Testis (tissue), 3 donors: ENCODE results near the gene GSTA5. TPM values are rescaled to one million over a fixed set of nuclear protein-coding genes. Genes with fewer than 3 reads are reported as not detected.

Experiments used
- DNase-seq: peaks from one replicate; pipeline ENCODE4 v3.0.0-alpha.2; 2019
- H3K27ac ChIP-seq, 2 donors: fragments of 200-600 bp; sonication (generic); one replicate each; pipeline ENCODE4 v1.5.1; 2019
- H3K27me3 ChIP-seq: fragments of 200-600 bp; sonication (generic); one replicate; pipeline ENCODE4 v1.5.1; 2019
- H3K36me3 ChIP-seq: fragments of 200-600 bp; sonication (generic); one replicate; pipeline ENCODE4 v1.5.1; 2017; ENCODE audit warnings: low read depth; ENCODE audit errors: missing control alignments
- H3K4me1 ChIP-seq: fragments of 200-600 bp; sonication (generic); one replicate; pipeline ENCODE4 v1.5.1; 2019
- H3K4me3 ChIP-seq, 2 donors: fragments of 200-600 bp; sonication (generic); one replicate each; pipeline ENCODE4 v1.5.1; 2017 to 2019
- H3K9me3 ChIP-seq: fragments of 200-600 bp; sonication (generic); one replicate; pipeline ENCODE4 v1.5.1; 2017
- POLR2A ChIP-seq: fragments of 450-650 bp; IDR thresholded peaks from one replicate; pipeline ENCODE4 v1.6.1; 2017; ENCODE audit warnings: antibody characterized with exemption, mild to moderate bottlenecking, moderate library complexity
- WGBS, 2 donors: methylation state at CpG; one replicate each; pipeline ENCODE4 v1.1.5; 2018; 5-methylcytosine and 5-hydroxymethylcytosine counted together
- intact Hi-C: fragments of 100-400 bp; cut with DNase I; formaldehyde crosslinking; loops from one replicate; pipeline ENCODE4 v1.15.1; 2023; ENCODE audit warnings: low total_unique reads
- polyA plus RNA-seq: library from polyadenylated mRNA; stranded (reverse); fragments of 350-450 nt; fragmentation: Illumina TruSeq; extraction: RNeasy Lipid Tissue Mini Kit (QIAGEN cat#74804); gene quantifications from one replicate; pipeline ENCODE4 v1.2.3, GENCODE V29; 2014; ENCODE audit warnings: low read depth, low replicate concordance; ENCODE audit not compliant: insufficient read depth
- total RNA-seq, 2 donors: library from RNA; depleted of rRNA; stranded (reverse); fragments of >200 nt; gene quantifications; one replicate each; pipeline ENCODE4 v1.2.3, GENCODE V29; 2016
- TF ChIP-seq, protein P1 (sequence below), 3 experiments: fragments of 450-650 bp in 2 of 3; fragments of 200-600 bp in 1 of 3; sonication (generic) in 1 of 3; IDR thresholded peaks; one replicate each; pipeline ENCODE4 v1.5.1; 2016 to 2019; ENCODE audit warnings: antibody characterized with exemption in 3 of 3, mild to moderate bottlenecking in 2 of 3, moderate library complexity in 1 of 3

The GSTA5 gene
- total and polyA plus RNA-seq, 3 donors from 2014 or later: not detected

DNA sequence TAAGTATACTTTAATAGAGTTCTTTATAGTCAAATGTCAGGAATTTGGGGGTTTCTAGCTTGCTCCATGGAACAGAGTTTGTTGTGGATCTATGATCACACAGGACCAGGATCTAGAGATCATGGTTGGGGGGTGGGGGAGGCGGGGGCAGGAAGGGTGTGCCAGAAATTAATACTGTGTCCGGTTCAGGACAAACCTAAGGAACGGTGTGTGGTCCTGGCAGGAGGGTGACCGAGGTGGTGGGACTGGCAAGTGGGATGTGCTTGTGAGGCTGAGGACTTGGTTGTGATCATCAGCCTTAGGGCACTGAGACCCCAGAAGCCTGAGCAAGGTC is 41.0 kb upstream of the GSTA5 start:
- H3K27ac ChIP-seq: peak overlapping the region; percentile 71 to 79
- H3K4me3 ChIP-seq: peak overlapping the region; percentile 50 to 60
- no peak for DNase-seq
- no peak for TF ChIP-seq POLR2A
- TF ChIP-seq, protein P1, sequence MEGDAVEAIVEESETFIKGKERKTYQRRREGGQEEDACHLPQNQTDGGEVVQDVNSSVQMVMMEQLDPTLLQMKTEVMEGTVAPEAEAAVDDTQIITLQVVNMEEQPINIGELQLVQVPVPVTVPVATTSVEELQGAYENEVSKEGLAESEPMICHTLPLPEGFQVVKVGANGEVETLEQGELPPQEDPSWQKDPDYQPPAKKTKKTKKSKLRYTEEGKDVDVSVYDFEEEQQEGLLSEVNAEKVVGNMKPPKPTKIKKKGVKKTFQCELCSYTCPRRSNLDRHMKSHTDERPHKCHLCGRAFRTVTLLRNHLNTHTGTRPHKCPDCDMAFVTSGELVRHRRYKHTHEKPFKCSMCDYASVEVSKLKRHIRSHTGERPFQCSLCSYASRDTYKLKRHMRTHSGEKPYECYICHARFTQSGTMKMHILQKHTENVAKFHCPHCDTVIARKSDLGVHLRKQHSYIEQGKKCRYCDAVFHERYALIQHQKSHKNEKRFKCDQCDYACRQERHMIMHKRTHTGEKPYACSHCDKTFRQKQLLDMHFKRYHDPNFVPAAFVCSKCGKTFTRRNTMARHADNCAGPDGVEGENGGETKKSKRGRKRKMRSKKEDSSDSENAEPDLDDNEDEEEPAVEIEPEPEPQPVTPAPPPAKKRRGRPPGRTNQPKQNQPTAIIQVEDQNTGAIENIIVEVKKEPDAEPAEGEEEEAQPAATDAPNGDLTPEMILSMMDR (IDR thresholded peaks at IDR 0.05): no peak
- H3K27me3 ChIP-seq: no peaks in the 10 kb centered on the region
- 43 to 45% methylated on average over 4 of the region's 4 CpGs for WGBS, 2 donors
- peaks cover 15% of the 10 kb centered on the region for H3K4me1 ChIP-seq
- H3K36me3 ChIP-seq: no peaks in the 10 kb centered on the region
- intact Hi-C loops: no loop called here
- no peaks in the 10 kb centered on the region for H3K9me3 ChIP-seq

DNA sequence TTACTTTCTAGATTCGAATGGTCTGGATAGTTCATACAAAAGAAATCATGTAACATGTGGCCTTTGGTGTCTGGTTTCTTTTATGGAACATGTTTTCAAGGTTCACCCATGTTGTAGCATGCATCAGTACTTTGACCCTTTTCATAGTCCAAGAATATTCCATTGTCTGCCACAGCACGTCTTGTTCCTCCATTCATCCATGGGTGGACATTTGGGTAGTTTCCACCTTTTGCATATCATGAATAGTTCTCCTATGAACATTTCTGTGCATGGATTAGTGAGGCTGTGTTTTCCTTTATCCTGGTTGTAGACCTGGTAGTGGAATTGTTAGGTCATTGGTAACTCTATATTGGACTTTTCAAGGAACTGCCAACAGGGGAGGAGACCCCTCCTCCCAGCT is 37.2 kb upstream of the GSTA5 start:
- peaks cover 9% of the 10 kb centered on the region for H3K4me1 ChIP-seq
- no peaks in the 10 kb centered on the region for H3K9me3 ChIP-seq
- intact Hi-C loops: no loop called here
- no peaks in the 10 kb centered on the region for H3K27me3 ChIP-seq
- H3K36me3 ChIP-seq: no peaks in the 10 kb centered on the region
- 60 to 76% methylated on average over 2 of the region's 2 CpGs for WGBS, 2 donors
- DNase-seq: no peak
- H3K4me3 ChIP-seq: no peak overlapping the region
- TF ChIP-seq POLR2A: no peak
- TF ChIP-seq, protein P1 (IDR thresholded peaks at IDR 0.05): no peak
- no peak overlapping the region for H3K27ac ChIP-seq

DNA sequence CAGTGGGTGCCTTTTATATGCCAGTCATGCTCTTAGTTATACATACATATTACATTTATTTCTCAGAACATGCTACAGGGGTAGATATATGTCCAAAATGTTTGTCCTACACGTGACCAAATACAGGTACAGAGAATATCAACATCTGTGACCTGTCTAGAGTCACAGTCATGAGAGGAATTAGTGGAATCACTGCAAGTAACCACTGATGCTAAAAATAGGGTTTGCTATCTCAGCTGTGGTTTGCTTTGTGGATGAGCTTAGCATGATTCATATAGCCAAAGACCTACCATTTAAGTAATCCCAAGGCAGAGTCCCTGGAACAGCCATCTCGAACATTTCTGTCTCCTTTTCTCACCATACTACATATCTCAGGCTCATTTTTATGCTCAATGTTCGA is 36.6 kb upstream of the GSTA5 start:
- Histone ChIP-seq H3K4me1 (peaks cover 7% of the 10 kb centered on the region), H3K4me3 (no peak overlapping the region), H3K36me3 (no peaks in the 10 kb centered on the region), H3K27me3 (no peaks in the 10 kb centered on the region), H3K27ac (no peak overlapping the region), H3K9me3 (no peaks in the 10 kb centered on the region)
- 72 to 86% methylated on average over 3 of the region's 3 CpGs for WGBS, 2 donors
- no peak for TF ChIP-seq POLR2A
- TF ChIP-seq, protein P1 (IDR thresholded peaks at IDR 0.05): no peak
- DNase-seq: no peak
- intact Hi-C loops: no loop called here

DNA sequence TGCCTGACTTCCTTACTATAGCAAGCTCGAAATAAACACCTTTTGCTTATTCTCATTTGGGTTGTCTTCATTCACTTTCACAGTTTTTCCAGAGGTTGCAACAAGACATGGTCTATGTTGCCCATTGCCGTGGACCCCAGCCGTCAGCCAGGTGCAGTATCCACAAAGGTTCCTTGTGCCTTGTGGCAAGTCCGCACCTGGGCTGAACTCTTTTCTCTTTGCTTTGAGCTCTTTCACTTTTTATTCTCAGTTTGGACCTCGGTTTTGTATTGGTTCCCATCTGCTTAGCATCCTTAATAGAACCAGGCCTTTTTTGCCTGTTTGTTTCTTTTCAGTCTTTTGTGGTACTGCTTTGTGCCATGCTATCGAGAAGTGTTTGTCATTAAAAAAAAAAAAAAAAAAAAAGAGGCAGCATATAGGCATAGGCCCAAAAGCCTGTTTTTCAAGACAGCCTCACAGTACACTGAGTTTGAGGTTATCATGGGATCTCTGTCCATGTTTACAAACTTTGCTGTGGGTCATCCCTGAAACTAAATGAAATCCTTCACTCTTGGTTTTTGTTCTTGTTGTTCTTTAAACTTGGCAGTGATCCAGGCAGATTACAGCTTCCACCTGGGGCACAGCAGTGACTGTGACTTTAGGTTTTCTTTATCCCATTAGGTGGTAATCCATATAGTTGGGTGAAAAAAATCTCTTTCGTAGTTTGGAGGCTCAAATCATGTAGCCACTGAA is 35.6 kb upstream of the GSTA5 start:
- TF ChIP-seq, protein P1 (IDR thresholded peaks at IDR 0.05): no peak
- H3K4me3 ChIP-seq: no peak overlapping the region
- DNase-seq: no peak
- intact Hi-C loops: no loop called here
- no peaks in the 10 kb centered on the region for H3K9me3 ChIP-seq
- H3K27me3 ChIP-seq: no peaks in the 10 kb centered on the region
- H3K4me1 ChIP-seq: no peaks in the 10 kb centered on the region
- WGBS, 2 donors: 84 to 86% methylated on average over 7 of the region's 7 CpGs
- H3K27ac ChIP-seq: no peak overlapping the region
- H3K36me3 ChIP-seq: no peaks in the 10 kb centered on the region

DNA sequence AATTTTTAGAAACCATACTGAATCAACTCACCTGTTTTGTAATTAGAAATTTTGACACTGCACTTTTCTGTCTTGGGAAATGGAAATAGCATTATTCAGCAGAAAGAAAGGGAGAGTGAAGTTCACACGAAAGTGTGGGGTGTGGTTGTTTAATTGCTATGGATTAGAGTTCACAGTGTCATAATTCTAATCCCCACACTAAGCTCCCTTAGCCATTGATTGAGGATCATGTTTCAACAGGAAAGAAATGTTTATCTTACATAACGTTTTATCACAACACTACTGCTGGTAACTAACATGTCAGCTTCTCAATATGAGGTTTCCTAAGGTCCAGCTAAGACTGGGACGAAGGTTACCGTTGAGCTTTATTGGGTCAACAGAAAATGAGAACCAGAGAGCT is 31.4 kb upstream of the GSTA5 start:
- Histone ChIP-seq H3K27ac (no peak overlapping the region), H3K4me1 (no peaks in the 10 kb centered on the region), H3K9me3 (no peaks in the 10 kb centered on the region), H3K27me3 (no peaks in the 10 kb centered on the region), H3K36me3 (no peaks in the 10 kb centered on the region), H3K4me3 (no peak overlapping the region)
- TF ChIP-seq POLR2A: no peak
- TF ChIP-seq, protein P1 (IDR thresholded peaks at IDR 0.05): no peak
- no peak for DNase-seq
- 65 to 66% methylated on average over 4 of the region's 4 CpGs for WGBS, 2 donors
- intact Hi-C loops: no loop called here
